ENCODE results near the gene RPS6KA3. TPM values are rescaled to one million over a fixed set of nuclear protein-coding genes. Genes with fewer than 3 reads are reported as not detected.
"Not testable (repeated sequence)": the region's sequence is repeated elsewhere in the genome, so short reads cannot be mapped to it uniquely, and the experiment has no call there.

RPS6KA3 gene
- total RNA-seq, 2 donors from 2014 or later: 41.5 to 54.3 TPM

GRCh38 chrX:20141281-20142220 lies 125.2 kb downstream of the RPS6KA3 start, which contains the start of gene EIF1AX:
TSS of gene EIF1AX (minus strand) at chrX:20141838. CDS start at chrX:20141640, 198 bp downstream.
- Mint-ChIP-seq H3K27ac (peak within 1 kb of the TSS; percentile 89 to 95), H3K9me3 (no peaks in the 10 kb centered on the region), H3K36me3 (peaks cover 15 to 20% of the 10 kb centered on the region in 2 donors)
- ATAC-seq (peak; percentile 98), DNase-seq (ENCODE audit: low spot score in 2 of 2) (peak; percentile 91 to 94)

- peak overlapping the region; percentile 89 to 95 for H3K27ac Mint-ChIP-seq
- no peaks in the 10 kb centered on the region for H3K9me3 Mint-ChIP-seq
- DNase-seq (ENCODE audit: low spot score in 2 of 2) (no peak), ATAC-seq (no peak)
- peaks cover 15 to 31% of the 10 kb centered on the region in 2 donors for H3K36me3 Mint-ChIP-seq
Measured at GRCh38 chrX:20140420-20140819, 126.3 kb downstream of the RPS6KA3 start.

GRCh38 chrX:20139966-20140365 lies 126.7 kb downstream of the RPS6KA3 start:
- ATAC-seq (no peak), DNase-seq (ENCODE audit: low spot score in 2 of 2) (no peak)
- no peaks in the 10 kb centered on the region for H3K9me3 Mint-ChIP-seq
- peaks cover 15 to 31% of the 10 kb centered on the region in 2 donors for H3K36me3 Mint-ChIP-seq
- H3K27ac Mint-ChIP-seq: peak overlapping the region; percentile 79 to 95

GRCh38 chrX:20135944-20136343 lies 130.8 kb downstream of the RPS6KA3 start:
- Mint-ChIP-seq H3K27ac (peak overlapping the region in 1 of 2 donors; percentile 82), H3K36me3 (peaks cover 13 to 31% of the 10 kb centered on the region in 2 donors), H3K9me3 (no peaks in the 10 kb centered on the region)
- DNase-seq (ENCODE audit: low spot score in 2 of 2) (no peak), ATAC-seq (no peak)

- H3K36me3 Mint-ChIP-seq: peaks cover 0 to 13% of the 10 kb centered on the region in 2 donors
- H3K27ac Mint-ChIP-seq: no peak overlapping the region
- no peak for DNase-seq (ENCODE audit: low spot score in 2 of 2)
- no peaks in the 10 kb centered on the region for H3K9me3 Mint-ChIP-seq
- no peak for ATAC-seq
Measured at GRCh38 chrX:20132666-20133065, 134.0 kb downstream of the RPS6KA3 start.

- no peak for ATAC-seq
- no peaks in the 10 kb centered on the region for H3K36me3 Mint-ChIP-seq
- H3K9me3 Mint-ChIP-seq: no peaks in the 10 kb centered on the region
- H3K27ac Mint-ChIP-seq: no peak overlapping the region
- DNase-seq (ENCODE audit: low spot score in 2 of 2): no peak
Measured at GRCh38 chrX:20130357-20130756, 136.4 kb downstream of the RPS6KA3 start.

- H3K36me3 Mint-ChIP-seq: no peaks in the 10 kb centered on the region
- no peaks in the 10 kb centered on the region for H3K9me3 Mint-ChIP-seq
Measured at GRCh38 chrX:20129547-20129946, 137.2 kb downstream of the RPS6KA3 start.

GRCh38 chrX:20128670-20129069 lies 138.0 kb downstream of the RPS6KA3 start:
- ATAC-seq (no peak), DNase-seq (ENCODE audit: low spot score in 2 of 2) (no peak)
- no peaks in the 10 kb centered on the region for H3K36me3 Mint-ChIP-seq
- H3K27ac Mint-ChIP-seq: no peak overlapping the region
- H3K9me3 Mint-ChIP-seq: no peaks in the 10 kb centered on the region

More at GRCh38 chrX:20129547-20129946, 137.2 kb downstream of the RPS6KA3 start:
- DNase-seq (ENCODE audit: low spot score in 2 of 2): no peak
- H3K27ac Mint-ChIP-seq: no peak overlapping the region
- ATAC-seq: no peak

GRCh38 chrX:20127440-20127839 lies 139.3 kb downstream of the RPS6KA3 start:
- ATAC-seq: peak in 1 of 2 donors; percentile 55
- not testable (repeated sequence) for DNase-seq (ENCODE audit: low spot score in 2 of 2); H3K27ac Mint-ChIP-seq; H3K36me3 Mint-ChIP-seq; H3K9me3 Mint-ChIP-seq

GRCh38 chrX:20126833-20127232 lies 139.9 kb downstream of the RPS6KA3 start:
- not testable (repeated sequence) for H3K9me3 Mint-ChIP-seq; H3K36me3 Mint-ChIP-seq; DNase-seq (ENCODE audit: low spot score in 2 of 2); ATAC-seq; H3K27ac Mint-ChIP-seq

- ATAC-seq: no peak
- DNase-seq (ENCODE audit: low spot score in 2 of 2): no peak
- H3K27ac Mint-ChIP-seq: no peak overlapping the region
- no peaks in the 10 kb centered on the region for H3K9me3 Mint-ChIP-seq
- no peaks in the 10 kb centered on the region for H3K36me3 Mint-ChIP-seq
Measured at GRCh38 chrX:20124964-20125363, 141.7 kb downstream of the RPS6KA3 start.

GRCh38 chrX:20118065-20118824 lies 148.5 kb downstream of the RPS6KA3 start:
- Mint-ChIP-seq H3K9me3 (no peaks in the 10 kb centered on the region), H3K36me3 (peaks cover 0 to 4% of the 10 kb centered on the region in 2 donors), H3K27ac (no peak overlapping the region)
- ATAC-seq (no peak), DNase-seq (ENCODE audit: low spot score in 2 of 2) (no peak)

GRCh38 chrX:20116577-20117240 lies 150.0 kb downstream of the RPS6KA3 start, which contains the start of gene MAP7D2:
TSS of gene MAP7D2 (minus strand) at chrX:20116907. CDS start at chrX:20116879, 28 bp downstream.
- no peak for DNase-seq (ENCODE audit: low spot score in 2 of 2)
- no peak within 1 kb of the TSS for H3K27ac Mint-ChIP-seq
- peak in 1 of 2 donors; percentile 43 for ATAC-seq
- no peaks in the 10 kb centered on the region for H3K9me3 Mint-ChIP-seq
- H3K36me3 Mint-ChIP-seq: peaks cover 0 to 4% of the 10 kb centered on the region in 2 donors

GRCh38 chrX:20116087-20116576 lies 150.6 kb downstream of the RPS6KA3 start:
- no peak overlapping the region for H3K27ac Mint-ChIP-seq
- no peaks in the 10 kb centered on the region for H3K9me3 Mint-ChIP-seq
- peak in 1 of 2 donors; percentile 39 for ATAC-seq
- peaks cover 0 to 4% of the 10 kb centered on the region in 2 donors for H3K36me3 Mint-ChIP-seq
- no peak for DNase-seq (ENCODE audit: low spot score in 2 of 2)

GRCh38 chrX:20112022-20112774 lies 154.5 kb downstream of the RPS6KA3 start:
- DNase-seq (ENCODE audit: low spot score in 2 of 2): no peak
- no peaks in the 10 kb centered on the region for H3K9me3 Mint-ChIP-seq

GRCh38 chrX:20111271-20111670 lies 155.4 kb downstream of the RPS6KA3 start:
- H3K9me3 Mint-ChIP-seq: no peaks in the 10 kb centered on the region
- ATAC-seq (no peak), DNase-seq (ENCODE audit: low spot score in 2 of 2) (no peak)
- H3K27ac Mint-ChIP-seq: no peak overlapping the region
- no peaks in the 10 kb centered on the region for H3K36me3 Mint-ChIP-seq

More at GRCh38 chrX:20112022-20112774, 154.5 kb downstream of the RPS6KA3 start:
- no peak for ATAC-seq
- Mint-ChIP-seq H3K27ac (no peak overlapping the region), H3K36me3 (peaks cover 0 to under 1% of the 10 kb centered on the region in 2 donors)
